SW 1271 (cell line): ENCODE results near the gene PACSIN3.
A peak's percentile ranks its signal among the peaks of the same experiment; 100 is the strongest.

Source experiments
- DNase-seq, 2 experiments: peaks; one replicate each; lab custom pipeline; 2025; lab: John Stamatoyannopoulos, UW

The PACSIN3 gene

GRCh38 chr11:47176328-47177228 lies 9.7 kb downstream of the PACSIN3 start, which contains the start of gene ARFGAP2:
Gene ARFGAP2, minus strand, starts transcription at chr11:47176879. Its CDS starts 26 bp downstream, at chr11:47176853.
- DNase-seq: peak; percentile 63 to 88

GRCh38 chr11:47175746-47176327 lies 10.4 kb downstream of the PACSIN3 start:
- no peak for DNase-seq

GRCh38 chr11:47172740-47173336 lies 13.4 kb downstream of the PACSIN3 start:
- DNase-seq: no peak

GRCh38 chr11:47171856-47172255 lies 14.4 kb downstream of the PACSIN3 start:
- DNase-seq: no peak

- DNase-seq: no peak
Measured at GRCh38 chr11:47171061-47171838, 15.0 kb downstream of the PACSIN3 start.

- no peak for DNase-seq
Measured at GRCh38 chr11:47166368-47166767, 19.9 kb downstream of the PACSIN3 start.

GRCh38 chr11:47165253-47165840 lies 20.9 kb downstream of the PACSIN3 start:
- DNase-seq: no peak

- DNase-seq: no peak
Measured at GRCh38 chr11:47164321-47164720, 21.9 kb downstream of the PACSIN3 start.

GRCh38 chr11:47163898-47164297 lies 22.3 kb downstream of the PACSIN3 start:
- no peak for DNase-seq

GRCh38 chr11:47163193-47163592 lies 23.0 kb downstream of the PACSIN3 start:
- no peak for DNase-seq

GRCh38 chr11:47162426-47162825 lies 23.8 kb downstream of the PACSIN3 start:
- DNase-seq: no peak

GRCh38 chr11:47161890-47162289 lies 24.3 kb downstream of the PACSIN3 start:
- DNase-seq: no peak

- peak in 1 of 2 experiments; percentile 37 for DNase-seq
Measured at GRCh38 chr11:47161134-47161854, 24.9 kb downstream of the PACSIN3 start.

GRCh38 chr11:47160753-47161133 lies 25.5 kb downstream of the PACSIN3 start:
- no peak for DNase-seq

- no peak for DNase-seq
Measured at GRCh38 chr11:47158242-47158641, 28.0 kb downstream of the PACSIN3 start.

- DNase-seq: no peak
Measured at GRCh38 chr11:47157805-47158204, 28.4 kb downstream of the PACSIN3 start.

GRCh38 chr11:47156951-47157350 lies 29.3 kb downstream of the PACSIN3 start:
- no peak for DNase-seq

- no peak for DNase-seq
Measured at GRCh38 chr11:47156333-47156732, 29.9 kb downstream of the PACSIN3 start.

GRCh38 chr11:47155879-47156278 lies 30.4 kb downstream of the PACSIN3 start:
- no peak for DNase-seq

- DNase-seq: no peak
Measured at GRCh38 chr11:47154616-47155570, 31.3 kb downstream of the PACSIN3 start.
